ENCODE measurements around the gene COL5A2. TPM values are rescaled to one million over a fixed set of nuclear protein-coding genes. Genes with fewer than 3 reads are reported as not detected.

Gene COL5A2
- total RNA-seq, 2 experiments from 2014 or later = 2.6 to 2.7 TPM

DNA sequence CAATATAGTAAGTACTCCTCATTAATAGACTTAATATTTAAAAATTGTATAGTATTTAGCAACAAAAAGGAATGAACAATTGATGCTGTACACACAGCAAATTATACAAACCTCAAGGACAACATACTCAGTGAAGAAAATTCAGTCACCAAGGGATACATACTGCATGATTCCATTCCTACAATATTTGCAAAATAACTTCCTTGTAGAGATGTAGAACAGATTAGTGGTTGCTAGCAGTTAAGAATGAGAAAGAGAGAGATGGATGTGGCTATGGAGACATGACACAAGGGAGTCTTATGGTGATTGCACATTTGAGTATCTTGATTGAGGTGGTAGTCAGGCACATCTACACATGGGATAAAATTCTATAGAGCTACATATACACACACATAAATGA lies 179.3 kb downstream of the COL5A2 start:
- Mint-ChIP-seq H3K27ac (no peak overlapping the region), H3K9me3 (ENCODE audit: insufficient read depth) (no peaks in the 10 kb centered on the region), H3K4me1 (ENCODE audit: low read depth) (peaks cover 3% of the 10 kb centered on the region), H3K4me3 (no peak overlapping the region), H3K36me3 (ENCODE audit: low read depth) (no peaks in the 10 kb centered on the region), H3K27me3 (ENCODE audit: low read depth) (no peaks in the 10 kb centered on the region)
- DNase-seq (no peak), ATAC-seq (no peak)
- CTCF ChIA-PET = no interaction called here
- POLR2A ChIA-PET = no interaction called here

DNA sequence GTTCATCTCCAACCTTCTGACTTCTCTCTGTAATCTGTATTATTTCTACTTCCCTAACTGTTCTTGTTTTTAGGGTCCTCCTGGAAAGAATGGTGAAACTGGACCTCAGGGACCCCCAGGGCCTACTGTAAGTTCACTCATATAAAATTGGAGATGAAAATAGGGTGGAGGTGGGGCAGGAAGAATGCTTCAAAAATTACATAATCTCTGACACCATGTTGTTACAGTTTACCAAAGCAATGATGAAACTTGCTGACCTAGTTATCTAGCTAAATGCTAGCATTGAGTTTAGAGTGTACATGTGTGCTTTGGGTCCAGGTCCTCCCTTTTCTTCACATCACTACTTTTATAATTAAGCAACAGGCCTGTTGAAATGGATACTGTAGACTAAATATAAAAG lies 182.3 kb downstream of the COL5A2 start:
- Mint-ChIP-seq H3K27ac (no peak overlapping the region), H3K4me3 (no peak overlapping the region), H3K27me3 (ENCODE audit: low read depth) (no peaks in the 10 kb centered on the region), H3K36me3 (ENCODE audit: low read depth) (no peaks in the 10 kb centered on the region), H3K4me1 (ENCODE audit: low read depth) (peaks cover 2% of the 10 kb centered on the region), H3K9me3 (ENCODE audit: insufficient read depth) (no peaks in the 10 kb centered on the region)
- ChIA-PET POLR2A (no interaction called here), CTCF (no interaction called here)
- ATAC-seq (no peak), DNase-seq (no peak)

DNA sequence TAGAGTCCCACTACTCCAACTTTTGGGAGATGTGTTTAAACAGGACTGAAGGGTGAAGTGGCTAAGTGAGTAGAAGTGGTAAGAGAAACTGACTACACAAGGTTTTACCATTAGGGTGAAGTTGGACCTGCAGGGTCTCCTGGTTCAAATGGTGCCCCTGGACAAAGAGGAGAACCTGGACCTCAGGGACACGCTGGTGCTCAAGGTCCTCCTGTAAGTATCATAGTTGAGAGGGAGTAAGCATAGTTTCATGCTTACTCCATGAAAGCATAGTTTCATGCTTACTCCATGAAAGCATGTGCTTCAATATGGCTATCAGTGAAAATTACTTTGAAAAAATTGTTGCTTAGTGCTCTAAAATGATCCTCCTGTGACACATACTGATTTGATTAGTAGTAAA lies 186.3 kb downstream of the COL5A2 start:
- CTCF ChIA-PET = no interaction called here
- no peaks in the 10 kb centered on the region for H3K27me3 Mint-ChIP-seq (ENCODE audit: low read depth)

DNA sequence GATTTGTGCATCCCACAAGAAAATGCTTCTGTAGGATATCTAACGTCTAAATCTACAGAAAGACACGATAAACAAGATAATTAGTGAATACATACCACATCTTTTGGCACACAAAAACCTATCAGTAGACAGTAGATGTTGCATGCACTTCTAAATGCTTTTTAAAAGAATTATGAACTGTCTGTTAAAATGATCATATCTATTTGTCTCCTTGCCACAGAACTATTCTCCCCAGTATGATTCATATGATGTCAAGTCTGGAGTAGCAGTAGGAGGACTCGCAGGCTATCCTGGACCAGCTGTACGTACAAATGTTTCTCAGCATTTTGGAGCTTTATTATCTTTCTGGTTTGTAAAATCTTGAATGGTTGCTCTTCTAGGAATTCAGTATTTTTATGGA lies 192.7 kb downstream of the COL5A2 start:
- Mint-ChIP-seq H3K9me3 (ENCODE audit: insufficient read depth) (no peaks in the 10 kb centered on the region), H3K27ac (no peak overlapping the region), H3K36me3 (ENCODE audit: low read depth) (no peaks in the 10 kb centered on the region), H3K27me3 (ENCODE audit: low read depth) (peaks cover 3% of the 10 kb centered on the region), H3K4me3 (no peak overlapping the region), H3K4me1 (ENCODE audit: low read depth) (no peaks in the 10 kb centered on the region)
- ChIA-PET CTCF (no interaction called here), POLR2A (no interaction called here)
- ATAC-seq (no peak), DNase-seq (no peak)

More for the DNA sequence above, 186.3 kb downstream of the COL5A2 start:
- POLR2A ChIA-PET = no interaction called here
- Mint-ChIP-seq H3K9me3 (ENCODE audit: insufficient read depth) (no peaks in the 10 kb centered on the region), H3K4me3 (no peak overlapping the region), H3K27ac (no peak overlapping the region), H3K4me1 (ENCODE audit: low read depth) (no peaks in the 10 kb centered on the region), H3K36me3 (ENCODE audit: low read depth) (no peaks in the 10 kb centered on the region)
- ATAC-seq (no peak), DNase-seq (no peak)

DNA sequence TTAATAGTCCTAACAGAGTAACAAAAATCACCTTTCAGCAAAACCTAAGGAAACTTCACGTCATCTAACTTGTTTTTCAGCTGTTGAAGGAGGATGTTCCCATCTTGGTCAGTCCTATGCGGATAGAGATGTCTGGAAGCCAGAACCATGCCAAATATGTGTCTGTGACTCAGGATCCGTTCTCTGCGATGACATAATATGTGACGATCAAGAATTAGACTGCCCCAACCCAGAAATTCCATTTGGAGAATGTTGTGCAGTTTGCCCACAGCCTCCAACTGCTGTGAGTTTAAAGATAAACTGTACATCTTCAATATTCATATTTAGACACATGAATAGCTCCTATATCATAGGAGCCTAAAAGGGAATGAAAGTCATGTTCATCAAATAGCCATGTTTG lies 194.9 kb downstream of the COL5A2 start:
- Mint-ChIP-seq H3K9me3 (ENCODE audit: insufficient read depth) (no peaks in the 10 kb centered on the region), H3K4me3 (no peak overlapping the region), H3K36me3 (ENCODE audit: low read depth) (no peaks in the 10 kb centered on the region), H3K4me1 (ENCODE audit: low read depth) (no peaks in the 10 kb centered on the region), H3K27me3 (ENCODE audit: low read depth) (peaks cover 3% of the 10 kb centered on the region), H3K27ac (no peak overlapping the region)
- POLR2A ChIA-PET = no interaction called here
- ATAC-seq (no peak), DNase-seq (no peak)
- CTCF ChIA-PET = no interaction called here

DNA sequence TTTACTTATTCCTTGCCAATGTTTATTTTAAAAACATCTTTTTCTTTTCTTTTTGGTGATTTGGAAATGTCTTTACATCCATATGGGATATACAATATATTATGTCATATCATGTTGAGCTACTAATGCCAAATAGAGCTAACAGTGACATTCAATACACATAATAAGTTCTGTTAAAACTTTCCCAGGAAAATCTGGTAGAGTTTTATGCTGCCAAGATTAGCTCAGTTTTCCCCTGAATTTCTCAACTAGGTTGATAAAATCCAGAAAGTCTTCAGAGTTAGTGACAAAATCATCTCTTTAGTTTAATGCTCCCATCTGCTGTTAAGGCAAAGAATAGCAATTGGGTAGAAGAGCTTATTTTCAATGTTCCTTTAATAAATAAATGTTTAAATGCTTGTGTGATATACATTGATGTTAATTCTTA lies 195.5 kb downstream of the COL5A2 start:
- ATAC-seq (no peak), DNase-seq (no peak)
- Mint-ChIP-seq H3K27me3 (ENCODE audit: low read depth) (peaks cover 3% of the 10 kb centered on the region), H3K4me1 (ENCODE audit: low read depth) (peaks cover 2% of the 10 kb centered on the region), H3K27ac (no peak overlapping the region), H3K9me3 (ENCODE audit: insufficient read depth) (no peaks in the 10 kb centered on the region), H3K4me3 (no peak overlapping the region), H3K36me3 (ENCODE audit: low read depth) (no peaks in the 10 kb centered on the region)
- CTCF ChIA-PET = interaction anchor here (0.6 kb wide), 1 partner anchor 428 kb away, joined by 3 read pairs; no protein-coding TSS in a partner anchor
- POLR2A ChIA-PET = no interaction called here

DNA sequence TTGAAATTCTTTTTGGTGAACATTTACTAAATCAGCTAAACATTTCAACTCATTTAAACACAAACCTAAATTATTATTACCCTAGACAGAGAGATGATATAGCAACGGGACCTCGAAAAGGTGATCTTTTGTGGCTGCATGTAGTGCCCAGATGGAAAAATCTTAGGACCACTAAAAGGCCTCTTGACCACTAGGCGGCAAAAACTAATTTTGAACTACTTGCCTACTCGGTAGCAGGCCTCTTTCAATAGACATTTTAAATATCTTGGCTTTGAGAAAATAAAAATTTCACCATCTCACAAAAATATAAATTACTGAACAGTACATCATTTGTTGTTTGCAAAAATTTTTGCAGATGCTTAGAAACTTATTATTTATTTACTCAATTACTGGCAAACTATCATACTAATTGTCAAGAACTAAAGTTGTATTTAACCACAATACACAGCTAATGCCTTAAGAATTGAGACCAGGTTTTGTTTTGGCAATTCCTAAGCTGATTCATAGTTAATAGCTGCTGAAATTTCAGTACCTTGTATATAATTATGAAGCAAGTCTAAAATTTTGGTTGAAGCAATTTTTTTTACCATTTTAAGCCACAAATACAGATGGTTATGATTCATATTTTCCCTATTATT lies 196.0 kb downstream of the COL5A2 start:
- peaks cover 6% of the 10 kb centered on the region for H3K4me1 Mint-ChIP-seq (ENCODE audit: low read depth)
- H3K9me3 Mint-ChIP-seq (ENCODE audit: insufficient read depth) = no peaks in the 10 kb centered on the region
- no peak overlapping the region for H3K27ac Mint-ChIP-seq
- ATAC-seq = no peak
- peaks cover 3% of the 10 kb centered on the region for H3K27me3 Mint-ChIP-seq (ENCODE audit: low read depth)
- POLR2A ChIA-PET = no interaction called here
- no peaks in the 10 kb centered on the region for H3K36me3 Mint-ChIP-seq (ENCODE audit: low read depth)
- H3K4me3 Mint-ChIP-seq = no peak overlapping the region
- CTCF ChIA-PET = interaction anchor here (0.6 to 0.9 kb wide), 2 partner anchors 424 to 428 kb away, joined by 3 to 4 read pairs; no protein-coding TSS in a partner anchor
- no peak for DNase-seq

Small RNA genes lying within 50 kb of the gene (microRNA-seq; reads per million reads assigned to microRNA genes)
- gene MIR3129 = not detected
- gene MIR3606 = not detected

Other genes starting within 250 kb of the COL5A2 start
- gene COL3A1, start 205.4 kb downstream of the COL5A2 start, total RNA-seq = not detected

All from activated CD8-positive, alpha-beta T cell treated with anti-CD3 and anti-CD28 coated beads, Interleukin-2, amount 10 ng/mL, durations not matched to agents 7 days and 5 days (primary cell).